Neutrophil (primary cell): Measurements from ENCODE around the gene ITPR2.
"Not testable (repeated sequence)": the region's sequence is repeated elsewhere in the genome, so short reads cannot be mapped to it uniquely, and the experiment has no call there.

ENCODE experiments used
- H3K27ac ChIP-seq: fragments of 200-600 bp; sonication (generic); 2 replicates; pipeline ENCODE4 v1.5.1; 2016; ENCODE audit warnings: mild to moderate bottlenecking, moderate library complexity
- H3K27me3 ChIP-seq: fragments of 200-600 bp; sonication (generic); 2 replicates; pipeline ENCODE4 v1.6.0; 2016; ENCODE audit warnings: mild to moderate bottlenecking
- H3K36me3 ChIP-seq: fragments of 200-600 bp; sonication (generic); 2 replicates; pipeline ENCODE4 v1.5.1; 2017
- H3K4me1 ChIP-seq, 2 experiments: fragments of 200-600 bp in 1 of 2; sonication (generic) in 1 of 2; 1 replicate in 1 of 2; 2 replicates in 1 of 2; pipeline versions ENCODE4 v1.5.1 to v1.6.1; 2013 to 2016; ENCODE audit warnings: low read depth in 1 of 2, low read length in 1 of 2, mild to moderate bottlenecking in 1 of 2, moderate library complexity in 1 of 2; ENCODE audit not compliant: control insufficient read depth in 1 of 2, insufficient read depth in 1 of 2
- H3K4me3 ChIP-seq, 2 experiments: fragments of 200-600 bp in 1 of 2; sonication (generic) in 1 of 2; 1 replicate in 1 of 2; 2 replicates in 1 of 2; pipeline ENCODE4 v1.5.1; 2013 to 2016; ENCODE audit warnings: low read depth in 1 of 2, low read length in 1 of 2, mild to moderate bottlenecking in 1 of 2, moderate library complexity in 1 of 2
- H3K9me3 ChIP-seq: fragments of 200-600 bp; sonication (generic); 2 replicates; pipeline ENCODE4 v1.5.1; 2016
- TF ChIP-seq, protein P1 (sequence below): fragments of 200-600 bp; sonication (generic); IDR thresholded peaks from 2 replicates; pipeline ENCODE4 v1.5.1; 2016; ENCODE audit warnings: antibody characterized with exemption

The ITPR2 gene

DNA sequence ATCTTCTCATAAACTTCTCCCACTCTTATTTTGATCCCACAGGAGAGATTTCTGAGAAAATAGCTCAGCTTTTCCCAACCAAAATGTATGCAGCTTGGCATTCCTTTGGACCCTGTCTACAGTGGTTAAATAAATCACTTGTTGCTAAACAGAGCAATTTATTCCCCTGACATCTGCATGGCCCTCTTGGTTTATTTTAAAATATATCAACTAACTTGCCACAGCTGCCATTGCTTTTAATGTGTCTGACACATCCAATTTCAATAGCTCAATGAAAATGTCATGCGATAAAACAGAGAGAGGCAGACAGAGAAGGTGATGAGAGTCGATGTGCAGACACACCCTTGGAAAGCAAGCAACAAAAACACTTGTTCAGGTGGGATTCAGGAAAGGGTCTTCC, 509.3 kb downstream of the ITPR2 start:
- Histone ChIP-seq H3K9me3 (no peaks in the 10 kb centered on the region), H3K27ac (no peak overlapping the region), H3K36me3 (no peaks in the 10 kb centered on the region), H3K4me3 (no peak overlapping the region), H3K27me3 (no peaks in the 10 kb centered on the region), H3K4me1 (no peaks in the 10 kb centered on the region)
- TF ChIP-seq, protein P1, sequence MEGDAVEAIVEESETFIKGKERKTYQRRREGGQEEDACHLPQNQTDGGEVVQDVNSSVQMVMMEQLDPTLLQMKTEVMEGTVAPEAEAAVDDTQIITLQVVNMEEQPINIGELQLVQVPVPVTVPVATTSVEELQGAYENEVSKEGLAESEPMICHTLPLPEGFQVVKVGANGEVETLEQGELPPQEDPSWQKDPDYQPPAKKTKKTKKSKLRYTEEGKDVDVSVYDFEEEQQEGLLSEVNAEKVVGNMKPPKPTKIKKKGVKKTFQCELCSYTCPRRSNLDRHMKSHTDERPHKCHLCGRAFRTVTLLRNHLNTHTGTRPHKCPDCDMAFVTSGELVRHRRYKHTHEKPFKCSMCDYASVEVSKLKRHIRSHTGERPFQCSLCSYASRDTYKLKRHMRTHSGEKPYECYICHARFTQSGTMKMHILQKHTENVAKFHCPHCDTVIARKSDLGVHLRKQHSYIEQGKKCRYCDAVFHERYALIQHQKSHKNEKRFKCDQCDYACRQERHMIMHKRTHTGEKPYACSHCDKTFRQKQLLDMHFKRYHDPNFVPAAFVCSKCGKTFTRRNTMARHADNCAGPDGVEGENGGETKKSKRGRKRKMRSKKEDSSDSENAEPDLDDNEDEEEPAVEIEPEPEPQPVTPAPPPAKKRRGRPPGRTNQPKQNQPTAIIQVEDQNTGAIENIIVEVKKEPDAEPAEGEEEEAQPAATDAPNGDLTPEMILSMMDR = no peak

DNA sequence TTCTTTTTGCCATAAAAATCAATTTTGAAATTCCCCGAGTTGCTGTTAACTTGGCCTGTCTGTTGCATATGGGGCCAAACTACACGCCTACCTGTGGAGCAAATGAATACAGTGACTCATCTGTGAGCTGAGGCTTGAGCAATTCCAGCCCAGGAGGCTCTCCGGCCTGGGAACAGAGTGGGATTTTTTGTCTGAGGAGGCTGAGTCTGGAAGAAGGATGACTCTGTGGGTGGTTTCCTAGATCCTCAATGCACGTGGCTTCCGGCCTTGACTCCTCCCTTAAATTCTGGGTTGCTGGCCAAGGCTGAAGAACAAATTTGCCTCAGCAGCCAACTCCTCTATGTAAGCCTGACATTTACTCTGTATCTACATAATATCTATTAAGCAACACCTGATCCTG, 513.5 kb downstream of the ITPR2 start:
- no peaks in the 10 kb centered on the region for H3K36me3 ChIP-seq
- no peaks in the 10 kb centered on the region for H3K4me1 ChIP-seq
- TF ChIP-seq, protein P1 = no peak
- no peaks in the 10 kb centered on the region for H3K9me3 ChIP-seq
- no peak overlapping the region for H3K27ac ChIP-seq
- no peak overlapping the region for H3K4me3 ChIP-seq
- H3K27me3 ChIP-seq = no peaks in the 10 kb centered on the region

DNA sequence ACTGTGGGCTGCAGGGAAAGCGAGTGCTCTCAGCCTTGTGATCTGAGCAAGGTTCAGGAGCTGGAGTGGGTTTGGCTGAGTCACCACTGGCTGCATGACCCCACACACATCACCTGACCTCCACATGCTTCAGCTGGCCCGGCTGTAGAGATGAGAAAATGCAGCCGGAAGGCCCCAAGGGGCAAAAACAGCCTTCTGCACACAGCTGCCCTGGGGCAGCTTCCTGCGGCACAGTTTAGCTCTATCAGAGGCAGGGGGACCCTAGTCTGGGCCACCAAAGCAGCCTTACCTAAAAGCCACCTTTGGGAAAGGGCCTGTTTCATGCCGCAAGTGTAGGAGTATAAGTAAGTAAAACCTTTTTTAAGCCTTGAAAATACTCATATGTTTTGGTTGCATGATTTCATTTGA, 514.3 kb downstream of the ITPR2 start:
- no peak overlapping the region for H3K4me3 ChIP-seq
- H3K27me3 ChIP-seq = no peaks in the 10 kb centered on the region
- H3K9me3 ChIP-seq = no peaks in the 10 kb centered on the region
- TF ChIP-seq, protein P1 = no peak
- H3K36me3 ChIP-seq = no peaks in the 10 kb centered on the region
- H3K27ac ChIP-seq = no peak overlapping the region
- no peaks in the 10 kb centered on the region for H3K4me1 ChIP-seq

DNA sequence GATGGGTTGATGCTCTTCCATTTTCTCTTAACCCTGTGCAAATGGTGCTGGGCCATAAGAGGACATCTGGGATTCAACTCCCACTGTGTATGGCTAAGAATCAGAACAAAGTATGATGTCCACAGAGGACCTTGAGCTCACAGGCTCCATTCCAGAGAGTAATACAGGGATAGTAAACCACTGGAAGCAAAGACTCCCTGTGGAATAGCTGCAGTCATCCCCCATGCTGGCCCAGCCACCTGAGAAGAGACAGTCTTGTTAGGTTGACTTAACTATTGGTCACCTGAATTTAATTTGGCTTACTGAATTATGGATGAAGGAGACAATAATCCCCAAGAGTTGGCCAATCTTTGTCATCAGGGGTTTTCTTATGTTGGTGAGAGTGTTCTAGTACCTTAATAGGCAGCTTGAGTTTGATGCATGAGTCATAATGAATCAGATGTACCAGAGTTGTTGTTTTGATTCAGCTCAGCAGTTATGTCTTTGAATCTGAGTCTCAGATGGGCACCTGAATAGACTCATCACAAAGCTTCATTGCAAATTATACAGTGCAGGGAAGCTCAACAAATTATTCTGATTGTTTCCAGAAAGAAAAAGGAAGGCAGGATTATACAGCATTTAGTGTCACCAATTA, 514.9 kb downstream of the ITPR2 start:
- Histone ChIP-seq H3K27ac (no peak overlapping the region), H3K4me3 (no peak overlapping the region), H3K36me3 (no peaks in the 10 kb centered on the region), H3K4me1 (no peaks in the 10 kb centered on the region), H3K9me3 (no peaks in the 10 kb centered on the region), H3K27me3 (no peaks in the 10 kb centered on the region)
- TF ChIP-seq, protein P1 = no peak

DNA sequence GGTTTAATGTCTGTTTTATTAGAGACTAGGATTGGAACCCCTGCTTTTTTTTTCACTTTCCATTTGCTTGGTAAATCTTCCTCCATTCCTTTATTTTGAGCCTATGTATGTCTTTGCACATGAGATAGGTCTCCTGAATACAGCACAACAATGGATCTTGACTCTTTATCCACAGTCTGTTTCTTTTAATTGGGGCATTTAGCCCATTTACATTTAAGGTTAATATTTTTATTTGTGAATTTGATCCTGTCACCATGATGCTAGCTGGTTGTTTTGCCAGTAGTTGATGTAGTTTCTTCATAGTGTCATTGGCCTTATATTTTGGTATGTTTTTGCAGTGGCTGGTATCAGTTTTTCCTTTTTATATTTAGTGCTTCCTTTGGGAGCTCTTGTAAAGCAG, 518.9 kb downstream of the ITPR2 start:
- H3K4me1 ChIP-seq, H3K27ac ChIP-seq, H3K36me3 ChIP-seq, H3K4me3 ChIP-seq, H3K27me3 ChIP-seq, H3K9me3 ChIP-seq: not testable (repeated sequence)

DNA sequence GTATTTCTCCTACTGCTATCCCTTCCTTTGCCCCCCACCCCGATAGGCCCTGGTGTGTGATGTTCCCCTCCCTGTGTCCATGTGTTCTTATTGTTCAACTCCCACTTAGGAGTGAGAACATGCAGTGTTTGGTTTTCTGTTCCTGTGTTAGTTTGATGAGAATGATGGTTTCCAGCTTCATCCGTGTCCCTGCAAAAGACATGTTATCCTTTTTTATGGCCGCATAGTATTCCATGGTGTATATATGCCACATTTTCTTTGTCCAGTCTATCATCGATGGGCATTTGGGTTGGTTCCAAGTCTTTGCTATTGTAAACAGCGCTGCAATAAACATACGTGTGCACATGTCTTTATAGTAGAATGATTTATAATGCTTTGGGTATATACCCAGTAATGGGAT, 522.5 kb downstream of the ITPR2 start:
- H3K36me3 ChIP-seq, H3K27me3 ChIP-seq, H3K4me1 ChIP-seq, H3K4me3 ChIP-seq, H3K27ac ChIP-seq, H3K9me3 ChIP-seq: not testable (repeated sequence)

DNA sequence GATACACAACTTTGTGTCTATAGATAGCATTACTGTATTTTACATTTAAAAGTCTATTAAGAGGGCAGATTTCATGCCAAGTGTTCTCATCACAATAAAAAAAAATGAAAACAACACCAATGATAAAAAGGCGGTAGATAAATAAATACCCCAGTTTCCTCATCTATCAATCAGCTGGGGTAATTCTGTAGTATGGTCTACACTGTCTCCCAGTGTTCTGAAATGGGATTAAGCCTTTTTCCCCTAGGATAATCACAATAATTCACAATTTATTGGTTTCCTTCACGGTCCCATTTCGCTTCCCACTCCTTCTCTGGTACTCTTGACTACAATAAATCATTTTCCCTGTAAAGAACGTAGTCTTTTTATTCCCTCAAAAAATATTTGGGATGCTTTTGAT, 523.4 kb downstream of the ITPR2 start:
- Histone ChIP-seq H3K27ac (no peak overlapping the region), H3K4me3 (no peak overlapping the region), H3K27me3 (no peaks in the 10 kb centered on the region), H3K9me3 (no peaks in the 10 kb centered on the region), H3K4me1 (no peaks in the 10 kb centered on the region), H3K36me3 (no peaks in the 10 kb centered on the region)
- TF ChIP-seq, protein P1 = no peak
